GM18517 (cell line): ENCODE measurements around the gene LCE3E.

Experiments used
- ATAC-seq: cut with Tn5 transposase; IDR thresholded peaks from one replicate; pipeline ENCODE4 v1.9.1; 2021; ENCODE audit warnings: mild to moderate bottlenecking, moderate library complexity; ENCODE audit not compliant: unreplicated experiment

LCE3E gene

GRCh38 chr1:152517237-152517811, 49.3 kb downstream of the LCE3E start:
- ATAC-seq: no peak

- no peak for ATAC-seq
These were observed 50.5 kb downstream of the LCE3E start for GRCh38 chr1:152516082-152516481.
